Adipose tissue (tissue), 3 donors: ENCODE results near the gene AKR7A2. TPM values are rescaled to one million over a fixed set of nuclear protein-coding genes. Genes with fewer than 3 reads are reported as not detected.
"Not testable (repeated sequence)": the region's sequence is repeated elsewhere in the genome, so short reads cannot be mapped to it uniquely, and the experiment has no call there.

Source experiments
- H3K27ac ChIP-seq: one replicate; pipeline ENCODE4 v1.5.1; 2013; ENCODE audit warnings: low read depth, low read length
- WGBS, 3 donors: extraction: QIAGEN DNeasy Blood & Tissue Kit; methylation state at CpG; one replicate each; pipeline ENCODE4 v1.1.7; 2013; 5-methylcytosine and 5-hydroxymethylcytosine counted together
- polyA plus RNA-seq, 3 donors: library from polyadenylated mRNA; stranded (reverse); fragments of 200-250 nt; gene quantifications; one replicate each; pipeline ENCODE4 v1.2.3, GENCODE V29; 2013
- donor health status: healthy with polysubstance abuse.
- donor health status: Bipolar disorder and iron deficiency.
- donor health status: healthy.

Gene AKR7A2
- polyA plus RNA-seq, 3 donors: 38.4 to 54.5 (median 48.0) TPM

DNA sequence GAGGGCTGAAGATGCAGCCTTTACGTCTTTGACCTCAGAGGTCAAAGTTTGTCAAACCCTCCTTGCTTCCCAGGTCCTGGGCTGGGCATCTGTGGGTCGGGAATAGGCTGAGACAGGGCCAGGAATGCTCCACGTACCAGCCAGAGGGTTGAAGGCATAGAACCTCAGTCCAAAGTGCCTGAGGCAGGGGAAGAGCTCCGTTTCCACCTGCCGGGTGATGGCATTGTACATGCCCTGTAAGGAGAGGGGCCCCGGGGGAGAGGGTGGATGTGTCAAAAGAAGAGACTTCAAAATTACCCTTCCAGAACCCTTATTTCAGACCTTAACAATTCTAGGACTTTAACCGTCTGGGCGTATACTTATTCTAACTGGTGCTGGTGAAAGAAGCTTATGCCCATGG lies 27.1 kb downstream of the AKR7A2 start:
- H3K27ac ChIP-seq: no peak overlapping the region
- WGBS, 3 donors: 83 to 93% (median 89%) methylated on average over 8 of the region's 8 CpGs

DNA sequence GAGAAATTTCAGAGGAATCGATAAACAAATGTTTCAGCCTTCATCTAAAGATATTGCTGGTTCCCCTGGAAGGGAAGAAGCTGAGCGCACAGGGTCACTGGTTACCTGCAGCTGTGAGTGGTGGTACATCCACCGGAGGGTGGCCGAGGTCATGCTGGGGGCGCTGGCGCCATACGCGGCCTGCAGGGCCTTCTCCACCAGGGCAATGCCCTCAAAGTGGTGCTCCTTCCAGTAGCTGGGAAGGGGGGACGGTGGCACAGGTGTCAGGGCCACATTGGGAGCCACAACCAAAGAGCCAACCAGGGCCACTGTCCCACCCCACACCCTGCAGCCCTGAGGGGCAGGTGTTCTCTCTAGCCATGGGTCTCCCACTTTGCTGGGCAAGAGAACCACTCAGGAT lies 28.1 kb downstream of the AKR7A2 start:
- no peak overlapping the region for H3K27ac ChIP-seq
- WGBS, 3 donors: 94 to 99% (median 96%) methylated on average over 9 of the region's 9 CpGs

DNA sequence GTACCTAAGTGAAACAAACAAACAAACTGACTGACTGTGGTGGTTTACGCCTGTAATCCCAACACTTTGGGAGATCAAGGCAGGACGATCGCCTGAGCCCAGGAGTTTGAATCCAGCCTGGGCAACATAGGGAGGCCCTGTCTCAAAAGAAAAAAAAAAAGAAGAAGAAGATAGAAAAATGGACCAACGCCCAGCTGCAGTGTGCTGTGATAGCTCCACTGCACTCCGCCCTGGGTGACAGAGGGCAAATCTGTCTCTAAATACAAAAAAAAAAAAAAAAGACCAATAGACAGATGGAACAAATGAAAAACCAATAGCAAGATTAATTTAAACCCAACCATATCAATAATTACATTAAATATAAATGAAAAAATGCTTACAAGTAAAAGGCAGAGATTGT lies 37.3 kb downstream of the AKR7A2 start:
- H3K27ac ChIP-seq: no peak overlapping the region
- WGBS, 3 donors: 88 to 96% (median 94%) methylated on average over 5 of the region's 5 CpGs

DNA sequence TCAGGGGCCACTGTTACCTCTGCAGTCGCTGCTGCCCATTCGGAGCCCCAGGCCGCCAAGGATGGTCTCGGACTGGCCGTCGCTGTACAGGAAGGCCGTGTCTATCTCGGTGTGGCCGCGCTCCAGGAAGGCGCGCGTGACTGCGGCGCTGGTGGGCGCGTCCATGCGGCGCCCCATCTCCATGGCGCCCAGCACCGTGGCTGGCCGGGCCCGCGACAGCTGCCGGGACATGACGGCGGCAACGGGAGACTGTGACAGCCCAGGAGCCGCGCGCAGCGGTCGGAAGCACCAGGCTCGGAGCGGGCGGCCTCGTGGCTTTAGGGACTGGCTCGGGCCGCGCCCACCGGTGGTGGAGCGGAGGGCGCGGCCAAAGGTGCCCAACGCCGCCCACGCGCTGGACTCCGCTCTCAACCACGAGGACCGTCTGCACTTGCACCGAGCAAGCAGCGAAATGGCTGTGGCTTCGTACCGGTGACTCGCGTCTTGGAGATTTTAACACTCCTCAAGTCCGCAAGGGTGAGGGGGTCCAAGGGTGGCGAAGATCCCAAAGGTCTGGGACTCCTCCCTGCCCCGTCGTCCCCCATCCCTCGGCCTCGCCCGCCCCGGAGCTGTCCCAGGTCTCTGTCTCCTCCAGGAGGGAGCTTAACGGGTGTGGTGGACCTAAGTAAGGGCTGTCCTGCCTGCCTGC lies 38.0 kb downstream of the AKR7A2 start:
- not testable (repeated sequence) for H3K27ac ChIP-seq
- 17 to 51% (median 24%) methylated on average over 36 to 58 of the region's 66 CpGs for WGBS, 3 donors

DNA sequence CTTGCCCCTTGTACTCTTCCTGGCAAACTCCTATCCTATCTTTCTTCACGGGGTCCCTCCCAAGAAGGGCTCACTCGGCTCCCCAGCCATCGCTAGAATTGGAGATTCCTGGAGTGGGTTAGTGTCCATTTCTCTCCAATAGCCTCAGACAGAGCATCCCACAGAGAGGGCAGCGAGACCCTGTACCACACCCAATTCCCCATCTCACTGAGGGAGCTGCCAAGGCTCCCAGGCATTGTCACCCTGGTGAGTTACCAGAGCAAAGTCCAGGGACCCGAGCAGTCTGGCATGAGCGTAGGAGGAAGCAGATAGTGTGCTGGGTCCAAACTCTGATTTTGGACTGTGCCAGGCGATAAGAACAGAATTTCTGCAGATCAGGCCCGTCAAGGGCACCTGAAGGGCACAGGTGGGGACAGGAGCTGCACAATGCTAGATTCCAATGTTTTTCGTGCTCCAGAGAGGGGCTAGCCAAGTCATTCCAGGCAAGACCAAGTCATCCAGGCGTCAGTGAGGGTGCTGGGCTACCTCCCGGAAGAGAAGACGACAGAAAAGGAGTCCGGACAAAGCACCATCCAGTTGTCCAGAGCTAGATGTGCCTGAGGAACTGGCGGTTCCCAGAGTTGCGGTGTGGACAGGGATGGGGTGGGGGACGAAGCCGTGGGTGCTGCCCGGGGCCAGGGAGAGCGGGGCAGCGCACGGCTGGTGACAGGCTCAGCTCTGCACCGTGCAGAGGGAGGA lies 38.7 kb downstream of the AKR7A2 start:
- WGBS, 3 donors: 70 to 87% (median 81%) methylated on average over 22 of the region's 22 CpGs

DNA sequence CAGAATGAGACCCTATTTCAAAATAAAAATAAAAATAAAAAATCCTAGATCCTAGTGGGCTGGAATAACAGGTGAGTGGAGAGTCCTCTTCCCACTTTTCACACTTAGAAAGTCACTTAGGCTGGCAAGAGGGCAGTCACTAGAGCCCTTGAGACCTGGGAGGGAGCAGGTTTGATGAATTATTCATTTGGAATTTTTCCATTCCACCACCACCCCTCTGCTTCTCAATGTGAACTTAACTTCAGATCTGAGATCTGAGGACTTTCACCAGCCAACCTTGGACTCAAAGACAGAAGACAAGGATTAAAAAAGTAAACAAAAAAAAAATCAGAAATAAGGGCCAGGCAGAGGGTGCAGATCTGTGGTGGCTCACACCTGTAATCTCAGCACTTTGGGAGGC lies 39.9 kb downstream of the AKR7A2 start:
- no peak overlapping the region for H3K27ac ChIP-seq

More for the DNA sequence above, 38.7 kb downstream of the AKR7A2 start:
- no peak overlapping the region for H3K27ac ChIP-seq

DNA sequence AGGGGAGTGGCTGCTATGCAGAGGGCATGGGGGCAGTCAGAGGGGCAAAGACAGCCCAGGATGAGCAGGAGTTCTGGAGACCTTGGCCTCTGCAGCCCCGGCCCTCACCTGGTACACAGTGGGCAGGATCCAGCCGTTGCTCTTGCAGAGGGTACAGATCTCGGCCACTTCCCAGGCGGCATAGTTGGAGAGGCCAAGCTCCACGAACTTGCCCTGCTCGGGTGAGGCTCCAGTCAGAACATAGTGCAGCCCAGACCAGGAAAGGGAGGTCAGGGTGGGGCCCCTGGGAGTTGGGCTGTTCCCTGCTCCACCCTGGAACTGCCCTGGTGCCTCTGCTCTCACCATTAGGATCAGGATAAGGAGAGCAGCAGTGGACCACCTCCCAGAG lies 41.6 kb downstream of the AKR7A2 start:
- not testable (repeated sequence) for H3K27ac ChIP-seq
- WGBS, 3 donors: 70 to 87% (median 77%) methylated on average over 6 of the region's 6 CpGs

DNA sequence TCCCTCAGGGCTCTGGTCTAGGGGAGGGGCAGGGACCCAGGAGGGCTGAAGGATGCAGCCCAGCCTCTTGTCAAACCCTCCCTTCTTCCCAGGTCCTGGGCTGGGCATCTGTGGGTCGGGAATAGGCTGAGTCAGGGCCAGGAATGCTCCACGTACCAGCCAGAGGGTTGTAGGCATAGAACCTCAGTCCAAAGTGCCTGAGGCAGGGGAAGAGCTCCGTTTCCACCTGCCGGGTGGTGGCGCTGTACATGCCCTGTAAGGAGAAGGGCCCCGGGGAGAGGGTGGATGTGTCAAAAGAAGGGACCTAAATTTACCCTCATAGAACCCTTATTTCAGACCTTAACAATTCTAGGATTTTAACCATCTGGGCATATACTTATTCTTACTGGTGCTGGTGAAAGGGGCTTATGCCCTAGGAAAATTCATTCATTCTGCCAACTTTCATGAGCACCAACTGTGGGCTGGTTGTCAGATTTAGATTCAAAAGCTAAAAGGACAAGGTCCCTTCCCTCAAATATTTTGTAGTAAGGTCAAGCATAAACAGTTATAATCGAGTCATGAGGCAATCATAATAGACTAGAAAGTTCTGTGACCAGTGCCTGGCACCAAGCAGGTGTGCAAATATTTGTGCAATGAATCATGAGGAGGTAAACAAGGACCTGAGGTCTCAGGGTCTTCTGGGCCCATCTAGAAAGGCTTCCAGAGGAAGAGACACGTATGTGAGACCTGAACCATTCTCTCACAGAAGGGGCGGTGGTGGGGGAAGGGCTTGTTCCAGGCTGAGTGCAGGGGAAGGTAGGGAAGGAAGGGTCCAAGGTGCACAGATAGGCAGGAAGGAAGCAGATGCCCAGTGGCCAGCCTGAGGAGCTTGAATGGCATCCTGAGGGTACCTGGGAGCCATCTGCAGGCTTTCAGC lies 42.3 kb downstream of the AKR7A2 start:
- not testable (repeated sequence) for H3K27ac ChIP-seq
- 48 to 70% (median 54%) methylated on average over 7 to 9 of the region's 9 CpGs for WGBS, 3 donors

DNA sequence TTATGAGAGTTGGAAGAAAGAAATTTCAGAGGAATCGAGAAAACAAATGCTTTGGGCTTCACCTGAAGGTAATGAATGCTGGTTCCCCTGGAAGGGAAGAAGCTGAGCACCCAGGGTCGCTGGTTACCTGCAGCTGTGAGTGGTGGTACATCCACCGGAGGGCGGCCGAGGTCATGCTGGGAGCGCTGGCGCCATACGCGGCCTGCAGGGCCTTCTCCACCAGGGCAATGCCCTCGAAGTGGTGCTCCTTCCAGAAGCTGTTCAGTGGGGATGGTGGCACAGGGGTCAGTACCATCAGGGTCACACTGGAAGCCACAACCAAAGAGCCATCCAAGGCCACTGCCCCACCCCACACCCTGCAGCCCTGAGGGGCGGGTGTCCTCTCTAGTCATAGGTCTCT lies 43.5 kb downstream of the AKR7A2 start:
- no peak overlapping the region for H3K27ac ChIP-seq
- WGBS, 3 donors: 87 to 90% (median 90%) methylated on average over 11 of the region's 11 CpGs

DNA sequence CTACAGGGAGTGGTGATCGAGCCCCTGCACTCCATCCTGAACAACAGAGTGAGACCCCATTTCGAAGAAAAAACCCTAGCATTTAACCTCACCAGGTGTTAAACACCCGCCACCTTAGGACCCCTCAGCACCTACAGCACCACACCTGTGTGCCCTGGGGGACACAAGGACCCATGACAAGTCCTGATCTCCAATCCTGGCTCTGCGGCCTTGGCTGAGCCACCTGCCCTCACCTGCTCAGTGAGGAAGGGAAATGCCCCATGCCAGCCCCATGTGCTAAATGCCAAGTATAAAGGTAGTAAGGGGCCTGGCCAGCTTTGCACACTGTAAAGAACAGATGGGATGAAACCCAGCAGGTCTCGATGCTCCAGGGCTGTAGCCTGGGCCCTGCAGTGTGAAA lies 49.2 kb downstream of the AKR7A2 start:
- no peak overlapping the region for H3K27ac ChIP-seq
- 90 to 92% (median 92%) methylated on average over 5 of the region's 5 CpGs for WGBS, 3 donors

DNA sequence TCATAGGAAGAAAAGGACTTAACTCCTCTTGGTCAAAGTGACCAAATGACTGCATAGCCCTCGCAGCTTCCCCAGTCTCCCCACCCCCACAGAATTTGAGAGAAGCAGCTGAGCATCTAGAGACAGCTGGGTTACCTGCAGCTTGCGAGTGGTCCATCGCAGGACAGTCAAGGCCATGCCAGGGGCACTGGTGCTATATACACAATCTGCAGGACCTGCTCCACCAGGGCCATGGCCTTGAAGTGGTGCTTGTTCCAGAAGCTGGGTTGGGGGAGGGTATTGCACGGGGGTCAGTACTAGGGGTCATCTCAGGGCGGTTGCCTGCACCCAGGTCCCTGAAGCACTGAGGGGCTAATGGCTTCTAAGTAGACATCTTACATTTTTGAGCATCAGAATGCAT lies 49.9 kb downstream of the AKR7A2 start:
- WGBS, 3 donors: 57 to 82% (median 78%) methylated on average over 5 of the region's 5 CpGs

DNA sequence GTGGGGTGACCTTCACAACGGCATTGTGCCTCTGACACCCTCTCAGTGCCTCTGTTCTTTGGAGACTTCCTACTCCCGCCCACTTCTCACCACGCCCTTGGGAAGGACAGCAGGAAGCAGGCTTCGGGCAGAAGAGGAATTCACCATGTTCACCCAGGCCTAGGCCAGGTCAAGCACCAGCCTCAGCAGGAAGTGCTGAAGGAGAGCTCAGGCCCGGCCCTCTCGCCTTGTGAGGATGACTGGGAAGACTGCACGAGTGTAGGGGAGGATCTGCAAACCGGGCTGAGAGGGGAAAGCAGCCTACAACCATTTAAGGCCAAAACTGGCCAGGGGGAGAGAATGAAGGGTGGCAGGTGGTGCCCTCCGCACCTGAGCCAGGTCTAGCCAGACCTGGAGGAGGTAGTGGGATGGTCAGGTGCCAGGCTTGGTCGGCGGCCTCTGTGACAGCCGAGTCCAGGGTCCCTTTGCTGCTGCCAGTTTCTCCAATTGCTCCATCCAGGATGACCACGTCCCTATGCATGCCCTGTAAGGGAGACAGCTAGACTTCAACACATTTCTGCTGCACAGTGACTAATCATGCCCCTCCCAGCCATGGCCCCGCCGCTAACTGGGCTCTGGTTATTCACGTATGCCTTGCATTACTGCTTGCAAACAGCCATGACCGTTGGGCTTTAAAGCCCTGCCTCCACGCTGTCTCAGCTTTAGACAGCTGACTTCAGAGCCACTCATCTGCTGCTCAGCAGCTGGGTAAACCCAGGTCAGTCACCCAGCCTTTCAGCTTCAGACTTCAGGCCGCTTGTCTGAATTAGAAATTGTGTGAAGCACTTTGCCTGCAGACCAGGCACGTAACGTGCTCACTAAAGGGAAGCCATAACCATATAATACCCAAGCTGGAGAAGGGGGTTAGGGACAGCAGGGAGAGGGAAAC lies 51.5 kb downstream of the AKR7A2 start:
- 67 to 76% (median 68%) methylated on average over 20 to 21 of the region's 21 CpGs for WGBS, 3 donors
- H3K27ac ChIP-seq: no peak overlapping the region

More for the DNA sequence above, 49.9 kb downstream of the AKR7A2 start:
- H3K27ac ChIP-seq: no peak overlapping the region

DNA sequence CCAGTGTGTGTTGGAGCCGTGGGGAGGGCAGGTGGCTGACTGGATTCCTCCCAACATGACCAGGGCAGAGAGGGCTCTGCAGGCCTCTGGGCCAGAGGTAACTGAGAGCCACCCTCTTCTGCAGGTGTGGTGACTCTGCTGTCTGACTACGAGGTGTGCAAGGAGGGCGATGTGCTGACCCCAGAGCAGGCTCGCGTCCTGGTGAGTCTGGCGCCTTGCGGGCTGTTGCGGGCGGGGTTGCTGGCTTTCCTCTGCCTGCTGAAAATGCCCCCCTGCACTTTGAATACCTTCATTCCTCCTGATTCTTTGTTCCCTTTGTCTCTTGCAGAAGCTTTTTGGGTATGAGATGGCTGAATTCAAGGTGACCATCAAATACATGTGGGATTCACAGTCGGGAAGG lies 53.6 kb downstream of the AKR7A2 start:
- WGBS, 3 donors: 93 to 94% (median 94%) methylated on average over 10 of the region's 10 CpGs
- H3K27ac ChIP-seq: no peak overlapping the region

DNA sequence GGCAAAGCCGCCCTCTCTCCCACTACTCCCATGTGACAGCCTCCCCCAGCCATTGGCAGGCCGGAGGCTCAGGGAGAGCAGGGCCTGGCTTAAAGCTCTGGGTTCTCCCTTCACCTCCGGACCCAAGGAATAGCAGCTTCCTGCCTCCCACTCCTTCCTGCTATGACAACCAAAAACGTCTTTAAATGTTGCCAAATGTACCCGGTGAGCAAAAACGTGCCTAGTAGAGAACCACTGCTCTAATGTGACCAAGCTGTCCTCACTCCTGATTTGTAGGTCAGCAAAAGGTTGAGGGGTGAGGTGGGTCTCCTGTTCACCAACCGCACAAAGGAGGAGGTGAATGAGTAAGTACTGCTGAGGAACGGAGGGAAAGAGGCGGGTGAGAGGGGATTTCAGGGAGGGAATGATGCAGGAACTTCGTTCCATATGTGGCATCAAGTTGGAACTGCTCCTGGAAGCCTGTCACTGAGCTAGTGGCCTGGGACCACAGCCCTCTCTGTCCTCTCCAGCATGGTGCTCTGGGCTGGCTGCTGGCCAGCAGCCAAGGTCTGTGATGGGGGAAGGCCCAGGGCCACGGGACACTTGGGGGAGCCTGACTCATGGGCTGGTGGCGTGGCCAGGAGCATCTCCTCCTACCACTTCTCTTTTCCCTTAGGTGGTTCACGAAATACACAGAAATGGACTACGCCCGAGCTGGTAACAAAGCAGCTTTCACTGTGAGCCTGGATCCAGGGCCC lies 54.6 kb downstream of the AKR7A2 start:
- 58 to 83% (median 70%) methylated on average over 15 of the region's 15 CpGs for WGBS, 3 donors
- no peak overlapping the region for H3K27ac ChIP-seq

DNA sequence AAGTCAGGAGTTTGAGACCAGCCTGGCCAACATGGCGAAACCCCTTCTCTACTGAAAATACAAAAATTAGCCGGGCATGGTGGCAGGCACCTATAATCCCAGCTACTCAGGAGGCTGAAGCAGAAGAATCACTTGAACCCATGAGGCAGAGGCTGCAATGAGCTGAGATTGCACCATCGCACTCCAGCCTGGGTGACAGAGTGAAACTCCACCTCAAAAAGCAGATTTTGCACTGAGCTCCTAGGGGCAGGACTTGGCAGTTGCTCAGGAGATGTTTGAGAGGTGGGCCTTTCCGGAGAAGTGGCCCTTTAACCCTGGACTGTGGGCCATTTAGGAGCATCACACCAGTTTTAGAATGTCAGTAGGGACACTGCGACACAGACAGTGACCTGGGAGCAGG lies 55.6 kb downstream of the AKR7A2 start:
- not testable (repeated sequence) for H3K27ac ChIP-seq
- WGBS, 3 donors: 92 to 93% (median 93%) methylated on average over 5 of the region's 5 CpGs

DNA sequence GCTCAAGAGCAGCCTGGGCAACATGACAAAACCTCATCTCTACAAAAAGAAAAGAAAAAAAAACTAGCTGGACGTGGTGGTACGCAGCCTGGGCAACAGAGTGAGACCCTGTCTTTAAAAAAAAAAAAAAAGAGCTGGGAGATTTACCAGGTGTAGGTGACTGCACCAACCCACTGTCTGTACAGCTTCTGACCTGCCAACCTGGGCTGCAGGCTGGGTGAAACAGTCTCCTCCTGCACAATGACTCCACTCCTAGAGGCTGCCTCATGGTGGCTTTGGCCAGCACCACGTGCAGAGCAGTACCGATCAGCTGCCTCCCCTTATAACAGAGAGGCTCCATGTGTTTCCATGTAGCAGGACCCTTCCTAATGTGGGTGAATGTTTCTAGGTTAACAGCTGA lies 56.7 kb downstream of the AKR7A2 start:
- 55 to 89% (median 81%) methylated on average over 4 of the region's 4 CpGs for WGBS, 3 donors
- no peak overlapping the region for H3K27ac ChIP-seq

DNA sequence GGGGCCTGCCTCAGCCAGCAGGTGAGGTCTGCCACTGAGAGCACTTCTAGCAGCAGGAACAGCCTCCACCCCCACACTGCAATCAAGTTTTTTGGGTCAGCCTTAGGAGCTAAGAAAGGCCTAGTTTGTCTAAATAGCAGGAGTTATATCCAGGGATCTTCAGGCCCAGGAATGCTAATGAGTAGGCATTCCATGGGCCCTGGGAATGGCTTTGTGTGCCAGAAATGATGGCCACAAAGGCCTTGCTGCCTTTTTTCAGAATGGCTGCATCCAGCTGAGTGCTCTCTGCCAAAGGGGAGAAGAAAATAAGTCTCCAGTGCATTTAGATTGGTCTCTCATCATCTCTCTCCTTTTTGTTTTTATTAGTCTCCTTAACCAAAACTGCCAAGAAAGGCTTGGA lies 57.5 kb downstream of the AKR7A2 start:
- no peak overlapping the region for H3K27ac ChIP-seq
